Panc1 (cell line): ENCODE data around the gene TP63. TPM values are rescaled to one million over a fixed set of nuclear protein-coding genes. Genes with fewer than 3 reads are reported as not detected.

ENCODE experiments used
- ATAC-seq: fragments of 200-7000 bp; cut with Tn5 transposase; 2 replicates; pipeline ENCODE4 v1.9.1; 2020; ENCODE audit warnings: mild to moderate bottlenecking, moderate library complexity
- BruUV-seq: library from RNA; stranded (reverse); fragments of 400-500 nt; replicated peaks from 2 replicates; lab custom pipeline; 2021; lab: Mats Ljungman, UMichigan
- CTCF ChIA-PET: fragments of 300-600 bp; sonication (Branson Sonifier 250); formaldehyde crosslinking; loops from one replicate; lab custom pipeline; 2022; ENCODE audit warnings: antibody characterized with exemption; lab: Charles Lee
- POLR2A ChIA-PET: fragments of 300-600 bp; sonication (Branson Sonifier 250); formaldehyde crosslinking; loops from one replicate; lab custom pipeline; 2022; ENCODE audit warnings: antibody characterized with exemption; lab: Charles Lee
- DNase-seq: peaks from one replicate; pipeline ENCODE4 v3.0.0-alpha.2; 2010; ENCODE audit warnings: low read depth, low spot score
- H3K27ac ChIP-seq: 2 replicates; pipeline ENCODE4 v1.5.1; 2011; ENCODE audit warnings: mild to moderate bottlenecking, low read length, inconsistent platforms
- H3K27me3 ChIP-seq: fragments of 200-500 bp; sonication (Bioruptor generic); 2 replicates; pipeline ENCODE4 v1.6.0; 2014; ENCODE audit warnings: low read length, inconsistent platforms; ENCODE audit not compliant: control insufficient read depth, insufficient read depth
- H3K36me3 ChIP-seq: fragments of 200-500 bp; sonication (Bioruptor generic); 2 replicates; pipeline ENCODE4 v1.5.1; 2014; ENCODE audit warnings: inconsistent platforms, mild to moderate bottlenecking, low read length, moderate library complexity; ENCODE audit not compliant: control insufficient read depth, insufficient read depth
- H3K4me1 ChIP-seq: 2 replicates; pipeline ENCODE4 v1.5.1; 2011; ENCODE audit warnings: inconsistent platforms, mild to moderate bottlenecking, low read length, moderate library complexity; ENCODE audit not compliant: control insufficient read depth, insufficient read depth
- H3K4me3 ChIP-seq, 2 experiments: 2 replicates each; pipeline ENCODE4 v1.5.1; 2011 to 2012; ENCODE audit warnings: low read depth in 2 of 2, low read length in 2 of 2, mild to moderate bottlenecking in 2 of 2, inconsistent platforms in 1 of 2, moderate library complexity in 1 of 2
- H3K9me3 ChIP-seq: fragments of 200-500 bp; sonication (Bioruptor generic); 2 replicates; pipeline ENCODE4 v1.5.1; 2014; ENCODE audit warnings: low read depth, mild to moderate bottlenecking, inconsistent platforms, low read length, moderate library complexity; ENCODE audit not compliant: control insufficient read depth, insufficient read depth
- POLR2AphosphoS5 ChIP-seq: IDR thresholded peaks from 2 replicates; pipeline ENCODE4 v1.6.1; 2012; ENCODE audit warnings: mild to moderate bottlenecking, low read depth, low read length, moderate library complexity
- SIN3A ChIP-seq: IDR thresholded peaks from 2 replicates; pipeline ENCODE4 v1.6.1; 2012; ENCODE audit warnings: low read depth, mild to moderate bottlenecking, low read length, moderate library complexity, borderline replicate concordance; ENCODE audit not compliant: insufficient read depth
- TCF7L2 ChIP-seq: IDR thresholded peaks from 2 replicates; pipeline ENCODE4 v1.6.1; 2011; ENCODE audit warnings: mild to moderate bottlenecking, low read depth, low read length, inconsistent platforms
- in situ Hi-C: cut with HindIII; loops from 2 replicates; pipeline ENCODE4 v1.10.0; 2016; ENCODE audit warnings: low sequenced_read_pairs, low pct_unique_long_range_greater_than_20kb
- intact Hi-C: fragments of 100-400 bp; cut with micrococcal nuclease; formaldehyde crosslinking; loops from one replicate; pipeline ENCODE4 v1.10.0; 2022; ENCODE audit not compliant: unreplicated experiment
- total RNA-seq: library from RNA; stranded (reverse); gene quantifications from one replicate; pipeline ENCODE4 v1.2.1, GENCODE V29; 2021; ENCODE audit not compliant: unreplicated experiment
- TF ChIP-seq, protein P1 (sequence below): fragments of 450-650 bp; IDR thresholded peaks from 2 replicates; pipeline ENCODE4 v1.5.1; 2017; ENCODE audit warnings: mild to moderate bottlenecking
- TF ChIP-seq, protein P2 (sequence below), 2 experiments: IDR thresholded peaks; 2 replicates each; pipeline ENCODE4 v1.6.1; 2011 to 2012; ENCODE audit warnings: low read depth in 2 of 2, control low read depth in 1 of 2, low read length in 1 of 2, mild to moderate bottlenecking in 1 of 2, moderate library complexity in 1 of 2; ENCODE audit not compliant: insufficient read depth in 1 of 2

TP63 gene
- total RNA-seq, 1 experiment from 2014 or later: 0.51 TPM

DNA sequence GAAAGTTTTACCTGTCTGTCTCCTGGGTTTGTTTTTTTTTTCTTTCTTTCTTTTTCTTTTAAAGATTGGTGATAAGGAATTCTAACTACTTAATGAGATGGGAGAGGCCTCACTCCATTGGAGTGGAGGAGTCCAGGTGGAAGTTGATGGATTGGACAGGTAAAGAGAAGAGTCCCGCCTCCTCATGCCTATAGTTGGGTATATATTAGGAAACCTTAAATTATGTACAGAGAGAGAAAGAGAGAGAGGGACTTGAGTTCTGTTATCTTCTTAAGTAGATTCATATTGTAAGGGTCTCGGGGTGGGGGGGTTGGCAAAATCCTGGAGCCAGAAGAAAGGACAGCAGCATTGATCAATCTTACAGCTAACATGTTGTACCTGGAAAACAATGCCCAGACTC lies 158.2 kb downstream of the TP63 start:
- no peak overlapping the region for H3K4me3 ChIP-seq
- H3K4me1 ChIP-seq: no peaks in the 10 kb centered on the region
- H3K36me3 ChIP-seq: no peaks in the 10 kb centered on the region
- POLR2A ChIA-PET: no interaction called here
- intact Hi-C loops: no loop called here
- BruUV-seq: no TSS peak
- no peak for DNase-seq
- H3K9me3 ChIP-seq: no peaks in the 10 kb centered on the region
- ATAC-seq: no peak
- H3K27me3 ChIP-seq: no peaks in the 10 kb centered on the region
- no peak overlapping the region for H3K27ac ChIP-seq
- CTCF ChIA-PET: interaction anchor here (0.7 kb wide), 1 partner anchor 172 kb away, joined by 8 read pairs; no protein-coding TSS in a partner anchor
- TF ChIP-seq TCF7L2 (no peak), SIN3A (no peak), POLR2AphosphoS5 (no peak)
- TF ChIP-seq, protein P1, sequence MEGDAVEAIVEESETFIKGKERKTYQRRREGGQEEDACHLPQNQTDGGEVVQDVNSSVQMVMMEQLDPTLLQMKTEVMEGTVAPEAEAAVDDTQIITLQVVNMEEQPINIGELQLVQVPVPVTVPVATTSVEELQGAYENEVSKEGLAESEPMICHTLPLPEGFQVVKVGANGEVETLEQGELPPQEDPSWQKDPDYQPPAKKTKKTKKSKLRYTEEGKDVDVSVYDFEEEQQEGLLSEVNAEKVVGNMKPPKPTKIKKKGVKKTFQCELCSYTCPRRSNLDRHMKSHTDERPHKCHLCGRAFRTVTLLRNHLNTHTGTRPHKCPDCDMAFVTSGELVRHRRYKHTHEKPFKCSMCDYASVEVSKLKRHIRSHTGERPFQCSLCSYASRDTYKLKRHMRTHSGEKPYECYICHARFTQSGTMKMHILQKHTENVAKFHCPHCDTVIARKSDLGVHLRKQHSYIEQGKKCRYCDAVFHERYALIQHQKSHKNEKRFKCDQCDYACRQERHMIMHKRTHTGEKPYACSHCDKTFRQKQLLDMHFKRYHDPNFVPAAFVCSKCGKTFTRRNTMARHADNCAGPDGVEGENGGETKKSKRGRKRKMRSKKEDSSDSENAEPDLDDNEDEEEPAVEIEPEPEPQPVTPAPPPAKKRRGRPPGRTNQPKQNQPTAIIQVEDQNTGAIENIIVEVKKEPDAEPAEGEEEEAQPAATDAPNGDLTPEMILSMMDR: no peak
- TF ChIP-seq, protein P2, sequence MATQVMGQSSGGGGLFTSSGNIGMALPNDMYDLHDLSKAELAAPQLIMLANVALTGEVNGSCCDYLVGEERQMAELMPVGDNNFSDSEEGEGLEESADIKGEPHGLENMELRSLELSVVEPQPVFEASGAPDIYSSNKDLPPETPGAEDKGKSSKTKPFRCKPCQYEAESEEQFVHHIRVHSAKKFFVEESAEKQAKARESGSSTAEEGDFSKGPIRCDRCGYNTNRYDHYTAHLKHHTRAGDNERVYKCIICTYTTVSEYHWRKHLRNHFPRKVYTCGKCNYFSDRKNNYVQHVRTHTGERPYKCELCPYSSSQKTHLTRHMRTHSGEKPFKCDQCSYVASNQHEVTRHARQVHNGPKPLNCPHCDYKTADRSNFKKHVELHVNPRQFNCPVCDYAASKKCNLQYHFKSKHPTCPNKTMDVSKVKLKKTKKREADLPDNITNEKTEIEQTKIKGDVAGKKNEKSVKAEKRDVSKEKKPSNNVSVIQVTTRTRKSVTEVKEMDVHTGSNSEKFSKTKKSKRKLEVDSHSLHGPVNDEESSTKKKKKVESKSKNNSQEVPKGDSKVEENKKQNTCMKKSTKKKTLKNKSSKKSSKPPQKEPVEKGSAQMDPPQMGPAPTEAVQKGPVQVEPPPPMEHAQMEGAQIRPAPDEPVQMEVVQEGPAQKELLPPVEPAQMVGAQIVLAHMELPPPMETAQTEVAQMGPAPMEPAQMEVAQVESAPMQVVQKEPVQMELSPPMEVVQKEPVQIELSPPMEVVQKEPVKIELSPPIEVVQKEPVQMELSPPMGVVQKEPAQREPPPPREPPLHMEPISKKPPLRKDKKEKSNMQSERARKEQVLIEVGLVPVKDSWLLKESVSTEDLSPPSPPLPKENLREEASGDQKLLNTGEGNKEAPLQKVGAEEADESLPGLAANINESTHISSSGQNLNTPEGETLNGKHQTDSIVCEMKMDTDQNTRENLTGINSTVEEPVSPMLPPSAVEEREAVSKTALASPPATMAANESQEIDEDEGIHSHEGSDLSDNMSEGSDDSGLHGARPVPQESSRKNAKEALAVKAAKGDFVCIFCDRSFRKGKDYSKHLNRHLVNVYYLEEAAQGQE (IDR thresholded peaks at IDR 0.05; ENCODE audit: insufficient read depth in 1 of 2, low read depth in 2 of 2, low read length in 1 of 2): no peak
- in situ Hi-C loops: no loop called here

DNA sequence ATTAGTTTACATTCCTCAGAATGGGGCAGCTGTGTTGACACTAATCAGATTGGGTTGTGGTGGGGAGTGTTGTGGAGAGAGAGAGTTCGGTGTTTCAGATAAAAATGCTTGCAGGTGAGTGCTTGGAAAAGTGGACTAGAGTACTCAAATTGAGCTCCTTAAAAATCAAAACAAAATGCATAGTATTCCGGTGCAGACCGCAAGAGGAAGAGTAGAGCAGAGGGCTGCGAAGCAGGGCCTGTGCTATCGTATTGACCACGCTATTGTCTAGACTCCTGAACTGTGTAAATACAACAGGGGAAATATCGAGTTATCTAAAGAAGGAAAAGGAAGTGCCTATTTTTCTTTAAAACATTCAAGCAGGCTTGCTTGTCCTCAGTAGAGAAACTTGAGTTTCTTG lies 159.5 kb downstream of the TP63 start:
- Histone ChIP-seq H3K9me3 (no peaks in the 10 kb centered on the region; the same call in 1 of the 2 replicates), H3K27me3 (no peaks in the 10 kb centered on the region), H3K27ac (no peak overlapping the region), H3K36me3 (no peaks in the 10 kb centered on the region), H3K4me1 (no peaks in the 10 kb centered on the region), H3K4me3 (peak overlapping the region in 1 of 2 experiments; percentile 7; a peak in 1 of 4 replicates)
- DNase-seq: no peak
- no peak for ATAC-seq
- BruUV-seq: no TSS peak
- intact Hi-C loops: loop anchor here (10.0 kb wide), 1 partner anchor 154 kb away; no protein-coding TSS in a partner anchor
- ChIA-PET CTCF (no interaction called here), POLR2A (no interaction called here)
- in situ Hi-C loops: no loop called here
- TF ChIP-seq, protein P1: 0 out of 2 replicates have a peak, but pooled peaks have one; percentile 8
- no peak for TF ChIP-seq POLR2AphosphoS5
